MM.1S (cell line): ENCODE data around the gene FAM20A.

ENCODE experiments used
- DNase-seq: peaks from one replicate; pipeline ENCODE4 v3.0.0-alpha.2; 2015
- H2AFZ ChIP-seq: fragments of 300-600 bp; sonication (generic); 2 replicates; pipeline ENCODE4 v1.6.0; 2016; ENCODE audit warnings: antibody characterized with exemption, low read length
- H3F3A ChIP-seq: fragments of 300-600 bp; sonication (generic); 2 replicates; pipeline ENCODE4 v1.6.1; 2016; ENCODE audit warnings: mild to moderate bottlenecking, antibody characterized with exemption, low read length, moderate library complexity, mixed read lengths; ENCODE audit not compliant: insufficient read depth
- H3K27ac ChIP-seq: fragments of 300-600 bp; sonication (generic); 2 replicates; pipeline ENCODE4 v1.5.1; 2016; ENCODE audit warnings: mild to moderate bottlenecking, low read length
- H3K27me3 ChIP-seq: fragments of 300-600 bp; sonication (generic); replicated peaks from 2 replicates; pipeline ENCODE4 v1.6.0; 2016; ENCODE audit warnings: low read length; ENCODE audit not compliant: insufficient read depth
- H3K36me3 ChIP-seq: fragments of 300-600 bp; sonication (generic); replicated peaks from 2 replicates; pipeline ENCODE4 v1.6.1; 2016; ENCODE audit warnings: mild to moderate bottlenecking, low read length, mixed read lengths; ENCODE audit not compliant: insufficient read depth
- H3K4me1 ChIP-seq: fragments of 300-600 bp; sonication (generic); 2 replicates; pipeline ENCODE4 v1.6.1; 2016; ENCODE audit warnings: low read length, mixed read lengths
- H3K4me2 ChIP-seq: fragments of 300-600 bp; sonication (generic); 2 replicates; pipeline ENCODE4 v1.6.0; 2016; ENCODE audit warnings: low read depth, low read length
- H3K4me3 ChIP-seq: fragments of 300-600 bp; sonication (generic); 2 replicates; pipeline ENCODE4 v1.5.1; 2016; ENCODE audit warnings: low read length, mixed read lengths
- H3K79me2 ChIP-seq: fragments of 300-600 bp; sonication (generic); 2 replicates; pipeline ENCODE4 v1.6.1; 2016; ENCODE audit warnings: mixed run types, low read length, mixed read lengths
- H3K9ac ChIP-seq: fragments of 300-600 bp; sonication (generic); 2 replicates; pipeline ENCODE4 v1.6.1; 2016; ENCODE audit warnings: low read length, mixed read lengths
- H3K9me2 ChIP-seq: fragments of 300-600 bp; sonication (generic); replicated peaks from 2 replicates; pipeline ENCODE4 v1.6.1; 2016; ENCODE audit warnings: mild to moderate bottlenecking, low read length, mixed read lengths; ENCODE audit not compliant: insufficient read depth
- H3K9me3 ChIP-seq: fragments of 300-600 bp; sonication (generic); replicated peaks from 2 replicates; pipeline ENCODE4 v1.6.1; 2016; ENCODE audit warnings: mild to moderate bottlenecking, low read length, mixed read lengths; ENCODE audit not compliant: insufficient read depth
- H4K20me1 ChIP-seq: fragments of 300-600 bp; sonication (generic); 2 replicates; pipeline ENCODE4 v1.6.1; 2016; ENCODE audit warnings: mild to moderate bottlenecking, low read length, moderate library complexity, mixed read lengths; ENCODE audit not compliant: insufficient read depth
- CTCF ChIP-seq: fragments of 300-600 bp; sonication (generic); IDR thresholded peaks from 2 replicates; pipeline ENCODE4 v1.5.1; 2016; ENCODE audit warnings: antibody characterized with exemption, low read length, mixed read lengths
- EZH2 ChIP-seq: fragments of 300-600 bp; sonication (generic); optimal IDR thresholded peaks from 2 replicates; pipeline ENCODE3; 2017; ENCODE audit warnings: low read depth, mild to moderate bottlenecking, antibody characterized with exemption, low read length, mixed read lengths
- EZH2phosphoT487 ChIP-seq: fragments of 300-600 bp; sonication (generic); IDR thresholded peaks from 2 replicates; pipeline ENCODE4 v1.6.1; 2018; ENCODE audit warnings: antibody characterized with exemption, low read length

Gene FAM20A

GRCh38 chr17:68539548-68540467 is 61.4 kb downstream of the FAM20A start:
- peak; percentile 25 for DNase-seq
- no peak overlapping the region for H2AFZ ChIP-seq
- no peak overlapping the region for H3K4me3 ChIP-seq
- no peaks in the 10 kb centered on the region for H3K27me3 ChIP-seq
- no peaks in the 10 kb centered on the region for H3K9me3 ChIP-seq
- no peaks in the 10 kb centered on the region for H3K36me3 ChIP-seq
- no peaks in the 10 kb centered on the region for H3K4me1 ChIP-seq
- no peaks in the 10 kb centered on the region for H3F3A ChIP-seq
- H3K4me2 ChIP-seq = no peak overlapping the region
- H4K20me1 ChIP-seq = no peaks in the 10 kb centered on the region
- TF ChIP-seq CTCF (peak; percentile 30), EZH2 (no peak)
- no peak overlapping the region for H3K9ac ChIP-seq
- no peak overlapping the region for H3K27ac ChIP-seq
- no peaks in the 10 kb centered on the region for H3K9me2 ChIP-seq
- H3K79me2 ChIP-seq = no peaks in the 10 kb centered on the region

GRCh38 chr17:68535922-68536321 is 65.2 kb downstream of the FAM20A start:
- H3K9me3 ChIP-seq = no peaks in the 10 kb centered on the region
- TF ChIP-seq EZH2phosphoT487 (no peak), EZH2 (no peak), CTCF (no peak)
- H3K4me1 ChIP-seq = no peaks in the 10 kb centered on the region
- no peak overlapping the region for H2AFZ ChIP-seq
- no peaks in the 10 kb centered on the region for H3K79me2 ChIP-seq
- no peaks in the 10 kb centered on the region for H3K9me2 ChIP-seq
- no peaks in the 10 kb centered on the region for H3K27me3 ChIP-seq
- no peaks in the 10 kb centered on the region; the same call in 1 of the 2 replicates for H3K36me3 ChIP-seq
- no peak overlapping the region for H3K4me3 ChIP-seq
- H4K20me1 ChIP-seq = no peaks in the 10 kb centered on the region
- no peak overlapping the region for H3K9ac ChIP-seq
- H3F3A ChIP-seq = no peaks in the 10 kb centered on the region; the same call in 1 of the 2 replicates
- H3K4me2 ChIP-seq = no peak overlapping the region
- no peak for DNase-seq
- H3K27ac ChIP-seq = no peak overlapping the region

GRCh38 chr17:68534695-68535088 is 66.5 kb downstream of the FAM20A start:
- no peak overlapping the region for H3K4me3 ChIP-seq
- TF ChIP-seq EZH2phosphoT487 = no peak
- no peak for TF ChIP-seq CTCF
- TF ChIP-seq EZH2 = no peak
- no peaks in the 10 kb centered on the region for H4K20me1 ChIP-seq
- no peak for DNase-seq
- H3K9me3 ChIP-seq = no peaks in the 10 kb centered on the region
- H3K9ac ChIP-seq = no peak overlapping the region
- no peak overlapping the region for H3K4me2 ChIP-seq
- no peaks in the 10 kb centered on the region for H3K4me1 ChIP-seq
- no peaks in the 10 kb centered on the region for H3K9me2 ChIP-seq
- H3F3A ChIP-seq = no peaks in the 10 kb centered on the region; the same call in 1 of the 2 replicates
- no peak overlapping the region for H3K27ac ChIP-seq
- H3K36me3 ChIP-seq = peaks cover 4% of the 10 kb centered on the region; the same call in 1 of the 2 replicates
- no peaks in the 10 kb centered on the region for H3K79me2 ChIP-seq
- no peak overlapping the region for H2AFZ ChIP-seq
- no peaks in the 10 kb centered on the region for H3K27me3 ChIP-seq
